Kidney (tissue), 14 donors: Measurements from ENCODE around the gene SYP. TPM values are rescaled to one million over a fixed set of nuclear protein-coding genes. Genes with fewer than 3 reads are reported as not detected.

ENCODE experiments used
- DNase-seq, 5 donors: peaks; one replicate each; pipeline ENCODE4 v3.0.0-alpha.2; 2013 to 2020
- FAIRE-seq: peaks from 2 replicates; lab custom pipeline; 2012; peaks lifted over from hg19 to GRCh38; lab: Jason Lieb, UNC
- H3K27ac ChIP-seq, 2 donors: one replicate each; pipeline ENCODE4 v1.7.0; 2013; ENCODE audit warnings: low read depth in 2 of 2, low read length in 2 of 2, inconsistent platforms in 1 of 2
- H3K27me3 ChIP-seq: one replicate; pipeline ENCODE4 v1.7.1; 2013; ENCODE audit warnings: low read length, inconsistent platforms; ENCODE audit not compliant: control insufficient read depth, insufficient read depth
- H3K36me3 ChIP-seq, 3 donors: one replicate each; pipeline versions ENCODE4 v1.7.0 to v1.7.1; 2013; ENCODE audit warnings: low read length in 3 of 3, control low read depth in 1 of 3, inconsistent platforms in 1 of 3; ENCODE audit not compliant: insufficient read depth in 3 of 3, control insufficient read depth in 2 of 3
- H3K4me1 ChIP-seq, 3 donors: one replicate each; pipeline versions ENCODE4 v1.7.0 to v1.7.1; 2013; ENCODE audit warnings: low read length in 3 of 3, inconsistent platforms in 1 of 3, low read depth in 1 of 3; ENCODE audit not compliant: control insufficient read depth in 2 of 3, insufficient read depth in 2 of 3
- H3K4me3 ChIP-seq, 3 donors: one replicate each; pipeline versions ENCODE4 v1.7.0 to v1.8.1; 2013; ENCODE audit warnings: low read length in 3 of 3, control low read depth in 1 of 3, inconsistent platforms in 1 of 3
- H3K9ac ChIP-seq, 3 donors: one replicate each; pipeline versions ENCODE4 v1.7.0 to v1.7.1; 2013; ENCODE audit warnings: low read length in 3 of 3, control low read depth in 1 of 3, inconsistent platforms in 1 of 3
- H3K9me3 ChIP-seq, 3 donors: one replicate each; pipeline versions ENCODE4 v1.7.0 to v1.7.1; 2013; ENCODE audit warnings: low read length in 3 of 3, control low read depth in 1 of 3, inconsistent platforms in 1 of 3; ENCODE audit not compliant: control insufficient read depth in 2 of 3, insufficient read depth in 1 of 3
- intact Hi-C: fragments of 100-400 bp; cut with DNase I; formaldehyde crosslinking; loops from one replicate; pipeline ENCODE4 v1.11.1; 2022
- polyA plus RNA-seq: library from polyadenylated mRNA; stranded (reverse); fragments of 350-450 nt; fragmentation: Illumina TruSeq; extraction: RNeasy Lipid Tissue Mini Kit (QIAGEN cat#74804); gene quantifications from one replicate; pipeline ENCODE4 v1.2.3, GENCODE V29; 2014; ENCODE audit warnings: low read depth, low replicate concordance; ENCODE audit not compliant: insufficient read depth
- total RNA-seq: library from RNA; stranded (reverse); fragmentation: NEBNext Ultra II Directional; extraction: Animal tissue kit (Norgen Biotek cat#: 25700); gene quantifications from one replicate; pipeline ENCODE4 v1.2.1, GENCODE V29; 2021
- TF ChIP-seq, protein P1 (sequence below): IDR thresholded peaks from 3 replicates; pipeline ENCODE4 v1.5.1; 2012; ENCODE audit warnings: mild to moderate bottlenecking, moderate library complexity, borderline replicate concordance; ENCODE audit not compliant: insufficient read depth; ENCODE audit errors: extremely low read depth
- donor health status: control.
- donor health status: control.
- donor health status: control.
- donor health status: control.
- donor health status: control.
- donor health status: DM: yes; HTN: yes; CAD: no.
- donor health status: Normal renal cell carcinoma (clear cell type).

Gene SYP
- total and polyA plus RNA-seq, 2 donors from 2014 or later: 4.0 to 7.2 TPM

DNA sequence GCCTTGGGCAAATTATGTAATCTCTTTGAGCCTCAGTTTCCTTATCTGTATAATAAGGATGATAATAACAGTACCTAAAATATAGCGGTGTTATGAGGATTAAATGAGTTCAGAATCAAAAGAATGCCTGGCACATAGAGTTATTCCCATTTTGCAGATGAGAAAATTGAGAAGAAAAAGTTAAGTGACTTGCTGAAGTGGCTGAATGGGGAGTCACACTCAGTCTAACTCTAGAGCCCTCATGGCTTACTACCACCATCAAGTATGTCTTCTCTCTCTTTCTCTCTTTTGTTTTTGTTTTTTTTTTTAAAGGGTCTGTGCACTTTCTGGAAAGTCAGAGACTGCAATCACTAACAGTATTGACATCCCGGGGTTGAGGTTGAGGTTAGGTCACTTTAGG, 32.5 kb upstream of the SYP start:
- DNase-seq: no peak
- Histone ChIP-seq H3K27ac (no peak overlapping the region), H3K9me3 (no peaks in the 10 kb centered on the region), H3K9ac (no peak overlapping the region), H3K27me3 (no peaks in the 10 kb centered on the region), H3K4me1 (peaks cover 0 to 2% (median 0%) of the 10 kb centered on the region in 3 donors), H3K36me3 (no peaks in the 10 kb centered on the region), H3K4me3 (no peak overlapping the region)
- FAIRE-seq: no peak
- intact Hi-C loops: no loop called here
- TF ChIP-seq, protein P1, sequence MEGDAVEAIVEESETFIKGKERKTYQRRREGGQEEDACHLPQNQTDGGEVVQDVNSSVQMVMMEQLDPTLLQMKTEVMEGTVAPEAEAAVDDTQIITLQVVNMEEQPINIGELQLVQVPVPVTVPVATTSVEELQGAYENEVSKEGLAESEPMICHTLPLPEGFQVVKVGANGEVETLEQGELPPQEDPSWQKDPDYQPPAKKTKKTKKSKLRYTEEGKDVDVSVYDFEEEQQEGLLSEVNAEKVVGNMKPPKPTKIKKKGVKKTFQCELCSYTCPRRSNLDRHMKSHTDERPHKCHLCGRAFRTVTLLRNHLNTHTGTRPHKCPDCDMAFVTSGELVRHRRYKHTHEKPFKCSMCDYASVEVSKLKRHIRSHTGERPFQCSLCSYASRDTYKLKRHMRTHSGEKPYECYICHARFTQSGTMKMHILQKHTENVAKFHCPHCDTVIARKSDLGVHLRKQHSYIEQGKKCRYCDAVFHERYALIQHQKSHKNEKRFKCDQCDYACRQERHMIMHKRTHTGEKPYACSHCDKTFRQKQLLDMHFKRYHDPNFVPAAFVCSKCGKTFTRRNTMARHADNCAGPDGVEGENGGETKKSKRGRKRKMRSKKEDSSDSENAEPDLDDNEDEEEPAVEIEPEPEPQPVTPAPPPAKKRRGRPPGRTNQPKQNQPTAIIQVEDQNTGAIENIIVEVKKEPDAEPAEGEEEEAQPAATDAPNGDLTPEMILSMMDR: no peak

- Histone ChIP-seq H3K9me3 (no peaks in the 10 kb centered on the region), H3K9ac (no peak overlapping the region), H3K4me1 (no peaks in the 10 kb centered on the region), H3K27ac (no peak overlapping the region), H3K27me3 (no peaks in the 10 kb centered on the region), H3K36me3 (no peaks in the 10 kb centered on the region), H3K4me3 (no peak overlapping the region)
- TF ChIP-seq, protein P1: no peak
- intact Hi-C loops: no loop called here
- DNase-seq: peak in 1 of 5 donors; percentile 62
- no peak for FAIRE-seq
These were observed 31.5 kb upstream of the SYP start for GRCh38 chrX:49231333-49232000.

GRCh38 chrX:49230500-49231232, 30.7 kb upstream of the SYP start:
- TF ChIP-seq, protein P1: peak; percentile 0
- no peaks in the 10 kb centered on the region for H3K27me3 ChIP-seq
- DNase-seq: peak; percentile 10 to 91 (median 32)
- peak overlapping the region in 2 of 3 donors; percentile 32 to 34 for H3K4me3 ChIP-seq
- intact Hi-C loops: no loop called here
- H3K27ac ChIP-seq: peak overlapping the region in 1 of 2 donors; percentile 28
- no peak overlapping the region for H3K9ac ChIP-seq
- no peaks in the 10 kb centered on the region for H3K9me3 ChIP-seq
- FAIRE-seq: no peak
- no peaks in the 10 kb centered on the region for H3K4me1 ChIP-seq
- no peaks in the 10 kb centered on the region for H3K36me3 ChIP-seq
